Transverse colon (tissue), 4 donors: ENCODE data around the gene ASB17. TPM values are rescaled to one million over a fixed set of nuclear protein-coding genes. Genes with fewer than 3 reads are reported as not detected.

ENCODE experiments used
- DNase-seq: peaks from one replicate; pipeline ENCODE4 v3.0.0-alpha.2; 2019
- H3K27ac ChIP-seq, 4 donors: fragments of 200-600 bp; sonication (generic); 2 replicates each; pipeline ENCODE4 v1.5.1; 2016 to 2018; ENCODE audit warnings: inconsistent platforms in 4 of 4
- H3K27me3 ChIP-seq: fragments of 200-600 bp; sonication (generic); 2 replicates; pipeline ENCODE4 v1.5.1; 2017; ENCODE audit warnings: inconsistent platforms
- H3K36me3 ChIP-seq, 4 donors: fragments of 200-600 bp; sonication (generic); 2 replicates each; pipeline ENCODE4 v1.5.1; 2017 to 2019; ENCODE audit warnings: inconsistent platforms in 4 of 4
- H3K4me1 ChIP-seq, 4 donors: fragments of 200-600 bp; sonication (generic); 2 replicates each; pipeline ENCODE4 v1.5.1; 2017 to 2020; ENCODE audit warnings: inconsistent platforms in 4 of 4
- H3K4me3 ChIP-seq, 4 donors: fragments of 200-600 bp; sonication (generic); 1 replicate in 1 of 4; 2 replicates in 3 of 4; pipeline versions ENCODE4 v1.5.1 to v1.6.1; 2017 to 2019; ENCODE audit warnings: inconsistent platforms in 4 of 4
- H3K9me3 ChIP-seq, 2 donors: fragments of 200-600 bp; sonication (generic); 2 replicates each; pipeline ENCODE4 v1.5.1; 2017 to 2019; ENCODE audit warnings: inconsistent platforms in 2 of 2
- EP300 ChIP-seq: sonication (generic); formaldehyde crosslinking; IDR thresholded peaks from one replicate; pipeline ENCODE4 v1.6.1; 2017; ENCODE audit warnings: antibody characterized with exemption, low read depth
- POLR2A ChIP-seq: fragments of 450-650 bp; IDR thresholded peaks from one replicate; pipeline ENCODE4 v1.6.1; 2016; ENCODE audit warnings: antibody characterized with exemption, mild to moderate bottlenecking, moderate library complexity
- POLR2AphosphoS5 ChIP-seq, 3 donors: sonication (generic); formaldehyde crosslinking; IDR thresholded peaks; one replicate each; pipeline ENCODE4 v1.6.1; 2016; ENCODE audit warnings: antibody characterized with exemption in 3 of 3
- WGBS, 2 donors: methylation state at CpG; one replicate each; pipeline ENCODE4 v1.1.5; 2018; ENCODE audit warnings: low coverage in 1 of 2; 5-methylcytosine and 5-hydroxymethylcytosine counted together
- in situ Hi-C, 4 donors: fragments of 200-750 bp; cut with MboI; loops; one replicate each; pipeline versions ENCODE4 v1.15.0 to v1.15.1; 2017; ENCODE audit warnings: low sequenced_read_pairs in 3 of 4, low pct_ligation_motif_present in 1 of 4, low pct_unique_long_range_greater_than_20kb in 1 of 4
- intact Hi-C: fragments of 100-400 bp; cut with DNase I; formaldehyde crosslinking; loops from one replicate; pipeline ENCODE4 v1.15.1; 2023; ENCODE audit warnings: low total_unique reads
- total RNA-seq, 4 donors: library from RNA; depleted of rRNA; stranded (reverse); fragments of >200 nt; gene quantifications; one replicate each; pipeline ENCODE4 v1.1.0, GENCODE V29; 2016
- TF ChIP-seq, protein P1 (sequence below), 5 experiments: fragments of 200-600 bp in 3 of 5; fragments of 450-650 bp in 2 of 5; sonication (generic) in 3 of 5; IDR thresholded peaks; 1 replicate in 2 of 5; 2 replicates in 3 of 5; pipeline ENCODE4 v1.5.1; 2016 to 2017; ENCODE audit warnings: antibody characterized with exemption in 5 of 5, inconsistent platforms in 3 of 5, mild to moderate bottlenecking in 2 of 5, moderate library complexity in 1 of 5

Gene ASB17
- total RNA-seq, 4 donors from 2014 or later, result not detected

DNA sequence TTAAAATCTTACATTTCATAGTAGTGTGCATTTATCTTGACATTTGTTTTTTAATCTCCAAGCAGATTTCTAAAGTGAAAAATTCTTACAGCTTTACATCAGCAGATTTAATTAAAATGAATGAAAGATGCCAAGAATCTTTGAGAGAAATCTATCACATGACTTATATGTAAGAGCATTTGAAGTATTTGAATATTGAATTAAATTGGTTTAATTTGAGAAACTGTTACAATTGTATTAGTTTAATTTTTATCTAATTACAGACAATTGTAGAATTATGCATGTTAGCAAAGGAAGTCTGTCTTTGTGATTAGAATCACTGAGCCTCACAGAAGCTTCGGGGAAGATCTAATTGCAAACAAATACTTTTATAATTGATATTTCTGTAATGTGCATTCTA lies 52.2 kb downstream of the ASB17 start:
- H3K4me3 ChIP-seq, result no peak overlapping the region
- no peaks in the 10 kb centered on the region for H3K27me3 ChIP-seq
- no peaks in the 10 kb centered on the region for H3K9me3 ChIP-seq
- H3K4me1 ChIP-seq, result no peaks in the 10 kb centered on the region
- H3K36me3 ChIP-seq, result no peaks in the 10 kb centered on the region
- TF ChIP-seq, protein P1, sequence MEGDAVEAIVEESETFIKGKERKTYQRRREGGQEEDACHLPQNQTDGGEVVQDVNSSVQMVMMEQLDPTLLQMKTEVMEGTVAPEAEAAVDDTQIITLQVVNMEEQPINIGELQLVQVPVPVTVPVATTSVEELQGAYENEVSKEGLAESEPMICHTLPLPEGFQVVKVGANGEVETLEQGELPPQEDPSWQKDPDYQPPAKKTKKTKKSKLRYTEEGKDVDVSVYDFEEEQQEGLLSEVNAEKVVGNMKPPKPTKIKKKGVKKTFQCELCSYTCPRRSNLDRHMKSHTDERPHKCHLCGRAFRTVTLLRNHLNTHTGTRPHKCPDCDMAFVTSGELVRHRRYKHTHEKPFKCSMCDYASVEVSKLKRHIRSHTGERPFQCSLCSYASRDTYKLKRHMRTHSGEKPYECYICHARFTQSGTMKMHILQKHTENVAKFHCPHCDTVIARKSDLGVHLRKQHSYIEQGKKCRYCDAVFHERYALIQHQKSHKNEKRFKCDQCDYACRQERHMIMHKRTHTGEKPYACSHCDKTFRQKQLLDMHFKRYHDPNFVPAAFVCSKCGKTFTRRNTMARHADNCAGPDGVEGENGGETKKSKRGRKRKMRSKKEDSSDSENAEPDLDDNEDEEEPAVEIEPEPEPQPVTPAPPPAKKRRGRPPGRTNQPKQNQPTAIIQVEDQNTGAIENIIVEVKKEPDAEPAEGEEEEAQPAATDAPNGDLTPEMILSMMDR (IDR thresholded peaks at IDR 0.05), result no peak
- no peak for TF ChIP-seq POLR2AphosphoS5 (IDR thresholded peaks at IDR 0.05)
- 69% methylated on average over 1 of the region's 1 CpG; no CpG with 5 or more reads in 1 of the 2 donors for WGBS, 2 donors
- intact Hi-C loops, result no loop called here
- DNase-seq, result no peak
- in situ Hi-C loops, result no loop called here
- H3K27ac ChIP-seq, result no peak overlapping the region

DNA sequence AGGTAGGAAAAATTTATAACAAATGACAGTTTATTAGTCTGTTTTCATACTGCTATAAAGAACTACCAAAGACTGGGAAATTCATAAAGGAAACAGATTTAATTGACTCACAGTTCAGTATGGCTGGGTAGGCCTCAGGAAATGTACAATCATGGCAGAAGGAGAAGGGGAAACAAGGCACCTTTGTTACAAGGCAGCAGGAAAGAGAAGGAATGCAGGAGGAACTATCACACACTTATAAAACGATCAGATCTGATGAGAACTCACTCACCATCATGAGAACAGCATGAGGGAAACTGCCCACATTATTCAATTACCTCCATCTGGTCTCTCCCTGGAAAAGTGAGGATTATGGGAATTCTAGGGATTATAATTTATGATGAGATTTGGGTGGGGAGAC lies 61.3 kb downstream of the ASB17 start:
- in situ Hi-C loops, result no loop called here
- 25 to 43% methylated on average over 1 of the region's 1 CpG for WGBS, 2 donors

More for the DNA sequence above, 61.3 kb downstream of the ASB17 start:
- Histone ChIP-seq H3K36me3 (no peaks in the 10 kb centered on the region), H3K4me1 (no peaks in the 10 kb centered on the region), H3K27ac (no peak overlapping the region), H3K27me3 (no peaks in the 10 kb centered on the region), H3K9me3 (no peaks in the 10 kb centered on the region), H3K4me3 (no peak overlapping the region)
- no peak for TF ChIP-seq POLR2AphosphoS5 (IDR thresholded peaks at IDR 0.05)
- TF ChIP-seq EP300, result no peak
- TF ChIP-seq POLR2A, result no peak
- TF ChIP-seq, protein P1 (IDR thresholded peaks at IDR 0.05), result no peak
- intact Hi-C loops, result loop anchor here (2.0 kb wide), 1 partner anchor 38 kb away; no protein-coding TSS in a partner anchor
- DNase-seq, result no peak

Other genes with a start within 250 kb of the ASB17 start
- 100 to 1,000 TPM in 2 of 4 donors, 10 to 100 TPM in 2; 34.4 to 138 (median 91.5) TPM for gene ACADM, start 207.7 kb downstream of the ASB17 start, total RNA-seq
- gene RABGGTB, start 146.1 kb downstream of the ASB17 start, total RNA-seq, result 100 to 1,000 TPM in 1 of 4 donors, 10 to 100 TPM in 3; 21.3 to 126 (median 68.4) TPM
- under 1 TPM in 2 of 4 donors, not detected in 2; 0.20 to 0.48 TPM for gene MSH4, start 135.5 kb downstream of the ASB17 start, total RNA-seq
- gene ST6GALNAC3, start 142.3 kb upstream of the ASB17 start, total RNA-seq, result 1 to 10 TPM in 2 of 4 donors, under 1 TPM in 1, not detected in 1; 1.00 to 5.7 (median 1.9) TPM